ENCODE data around the gene SLC10A4. TPM values are rescaled to one million over a fixed set of nuclear protein-coding genes. Genes with fewer than 3 reads are reported as not detected.

SLC10A4 gene
- total and polyA plus RNA-seq, 8 donors: 0.42 TPM; not detected in 7

DNA sequence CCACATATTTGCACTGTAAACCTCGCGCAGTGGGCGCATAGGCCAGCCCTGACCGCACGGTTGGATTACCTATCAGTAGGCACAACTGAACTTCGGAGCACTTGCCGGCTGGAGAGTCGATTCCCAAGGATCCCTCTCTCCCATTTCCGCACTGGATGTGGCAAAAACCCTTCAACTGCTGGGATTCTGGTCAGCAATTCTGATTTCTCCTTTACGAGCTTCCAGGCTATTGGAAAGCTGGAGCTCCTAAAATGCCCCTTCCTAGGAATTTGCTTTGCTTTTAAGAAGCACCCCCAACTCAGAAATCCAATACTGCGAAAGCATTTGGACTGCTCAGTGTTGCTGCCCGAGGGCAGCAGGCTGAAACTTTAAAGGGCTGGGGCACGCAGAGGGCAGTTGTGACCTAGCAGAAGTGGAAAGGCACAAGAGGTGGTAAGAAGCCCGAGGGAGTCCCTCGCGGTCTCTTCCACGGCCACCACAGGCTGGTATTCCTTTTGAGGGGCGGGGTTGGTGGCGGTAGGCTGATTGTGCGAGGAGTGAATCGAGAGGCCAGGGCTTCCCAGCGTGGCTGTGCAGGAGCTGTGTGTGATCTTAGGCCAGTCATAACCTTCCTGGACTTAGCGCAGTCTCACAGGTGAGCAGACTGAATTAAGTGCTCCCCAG lies 8.5 kb downstream of the SLC10A4 start:
- no peak for ATAC-seq
- TF ChIP-seq, protein P1, sequence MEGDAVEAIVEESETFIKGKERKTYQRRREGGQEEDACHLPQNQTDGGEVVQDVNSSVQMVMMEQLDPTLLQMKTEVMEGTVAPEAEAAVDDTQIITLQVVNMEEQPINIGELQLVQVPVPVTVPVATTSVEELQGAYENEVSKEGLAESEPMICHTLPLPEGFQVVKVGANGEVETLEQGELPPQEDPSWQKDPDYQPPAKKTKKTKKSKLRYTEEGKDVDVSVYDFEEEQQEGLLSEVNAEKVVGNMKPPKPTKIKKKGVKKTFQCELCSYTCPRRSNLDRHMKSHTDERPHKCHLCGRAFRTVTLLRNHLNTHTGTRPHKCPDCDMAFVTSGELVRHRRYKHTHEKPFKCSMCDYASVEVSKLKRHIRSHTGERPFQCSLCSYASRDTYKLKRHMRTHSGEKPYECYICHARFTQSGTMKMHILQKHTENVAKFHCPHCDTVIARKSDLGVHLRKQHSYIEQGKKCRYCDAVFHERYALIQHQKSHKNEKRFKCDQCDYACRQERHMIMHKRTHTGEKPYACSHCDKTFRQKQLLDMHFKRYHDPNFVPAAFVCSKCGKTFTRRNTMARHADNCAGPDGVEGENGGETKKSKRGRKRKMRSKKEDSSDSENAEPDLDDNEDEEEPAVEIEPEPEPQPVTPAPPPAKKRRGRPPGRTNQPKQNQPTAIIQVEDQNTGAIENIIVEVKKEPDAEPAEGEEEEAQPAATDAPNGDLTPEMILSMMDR (IDR thresholded peaks at IDR 0.05): no peak
- H3K27ac ChIP-seq: no peak overlapping the region
- no peak for FAIRE-seq
- no peaks in the 10 kb centered on the region for H3K36me3 ChIP-seq
- H3K4me1 ChIP-seq: no peaks in the 10 kb centered on the region
- peaks cover 0 to 24% (median 3%) of the 10 kb centered on the region in 4 donors for H3K27me3 ChIP-seq
- intact Hi-C loops (cut with DNase I): no loop called here
- H3K9me3 ChIP-seq: no peaks in the 10 kb centered on the region
- WGBS, 2 donors: 67 to 71% methylated on average over 23 of the region's 23 CpGs
- no peak overlapping the region for H3K4me3 ChIP-seq
- no peak for DNase-seq

DNA sequence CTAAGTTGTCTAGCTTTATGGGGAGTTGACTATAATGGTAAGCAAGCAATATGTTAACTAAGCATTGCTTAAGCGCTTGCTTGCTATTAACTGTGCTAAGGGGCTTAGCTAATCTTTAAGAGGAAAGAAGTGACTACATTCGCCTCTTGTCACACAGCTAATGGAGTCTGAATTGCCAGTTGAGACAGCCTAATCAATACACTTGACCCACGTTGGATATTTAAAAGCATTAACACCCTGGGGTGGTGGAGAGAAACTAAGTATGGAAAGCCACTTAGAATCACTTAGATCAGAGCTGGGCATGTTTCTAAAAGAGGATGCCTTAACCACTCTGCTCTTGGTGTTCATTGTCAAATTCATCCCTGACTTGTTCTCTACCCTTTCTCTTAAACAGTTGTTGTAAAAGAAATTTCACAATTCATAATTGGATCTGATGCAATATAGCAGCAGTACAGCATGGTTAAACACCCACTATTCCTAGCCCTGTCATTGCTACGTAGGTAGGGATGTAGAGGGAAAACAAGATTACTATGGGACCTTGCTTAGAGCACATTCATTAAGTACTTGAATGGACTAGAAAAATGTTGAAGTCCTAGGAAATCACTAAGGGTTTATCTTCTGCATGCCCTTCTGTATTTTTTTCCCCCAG lies 10.4 kb downstream of the SLC10A4 start:
- no peaks in the 10 kb centered on the region for H3K36me3 ChIP-seq
- H3K4me3 ChIP-seq: no peak overlapping the region
- H3K9me3 ChIP-seq: no peaks in the 10 kb centered on the region
- FAIRE-seq (no peak), ATAC-seq (no peak), DNase-seq (no peak)
- intact Hi-C loops (cut with DNase I): no loop called here
- WGBS, 2 donors: 70 to 73% methylated on average over 4 of the region's 4 CpGs
- H3K4me1 ChIP-seq: no peaks in the 10 kb centered on the region
- H3K27ac ChIP-seq: no peak overlapping the region
- peaks cover 0 to 21% (median 3%) of the 10 kb centered on the region in 4 donors for H3K27me3 ChIP-seq
- TF ChIP-seq, protein P1 (IDR thresholded peaks at IDR 0.05): no peak

DNA sequence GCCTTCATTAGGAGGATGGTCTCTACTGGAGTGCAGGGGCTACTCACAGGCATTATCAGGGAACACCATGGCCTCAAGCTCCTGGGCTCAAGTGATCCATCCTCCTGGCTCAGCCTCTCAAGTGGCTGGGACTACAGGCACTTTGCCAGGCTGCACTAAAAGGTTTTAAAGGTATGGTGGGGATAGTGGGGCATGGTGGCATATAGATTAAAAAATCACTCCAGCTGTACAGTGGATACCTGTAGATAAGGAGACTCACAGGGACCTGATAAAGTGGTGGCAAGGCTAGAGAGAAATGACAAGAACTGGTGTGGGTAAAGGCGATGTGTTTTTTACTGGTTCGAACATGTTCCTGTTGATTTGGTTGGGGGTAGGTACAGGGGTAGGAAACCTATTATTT lies 12.8 kb downstream of the SLC10A4 start:
- intact Hi-C loops (cut with DNase I): no loop called here
- 95 to 98% methylated on average over 2 of the region's 2 CpGs for WGBS, 2 donors
- no peak for DNase-seq
- H3K27ac ChIP-seq: no peak overlapping the region
- TF ChIP-seq, protein P1 (IDR thresholded peaks at IDR 0.05): no peak
- H3K4me1 ChIP-seq: no peaks in the 10 kb centered on the region
- peaks cover 0 to 19% (median 0%) of the 10 kb centered on the region in 3 donors for H3K36me3 ChIP-seq
- H3K9me3 ChIP-seq: no peaks in the 10 kb centered on the region
- no peak overlapping the region for H3K4me3 ChIP-seq
- peaks cover 0 to 7% (median 0%) of the 10 kb centered on the region in 4 donors for H3K27me3 ChIP-seq
- FAIRE-seq: no peak
- no peak for ATAC-seq

DNA sequence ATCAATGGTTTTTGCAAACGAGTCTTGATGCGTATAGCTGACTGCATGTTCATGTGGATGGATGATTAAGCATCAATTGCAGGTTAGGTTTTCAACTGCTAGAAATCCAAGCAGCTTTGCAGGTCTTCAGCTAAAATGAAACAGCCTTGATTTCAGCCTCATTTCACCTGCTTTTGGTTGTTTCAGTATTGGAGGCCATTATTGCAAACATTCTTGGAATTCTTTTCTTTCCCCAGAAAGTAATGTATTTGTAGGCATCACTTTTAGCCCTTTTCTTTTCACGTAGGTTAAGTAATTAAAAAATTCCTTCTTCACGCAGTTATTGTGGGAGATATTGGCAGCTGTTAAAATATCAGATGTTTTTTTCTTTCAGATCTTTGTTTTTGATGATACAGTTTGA lies 15.8 kb downstream of the SLC10A4 start:
- H3K27ac ChIP-seq: no peak overlapping the region
- no peak for FAIRE-seq
- intact Hi-C loops (cut with DNase I): no loop called here
- ATAC-seq: no peak
- 78 to 80% methylated on average over 4 of the region's 4 CpGs for WGBS, 2 donors
- no peak for DNase-seq
- H3K4me1 ChIP-seq: no peaks in the 10 kb centered on the region
- peaks cover 0 to 25% (median 0%) of the 10 kb centered on the region in 3 donors for H3K36me3 ChIP-seq
- no peaks in the 10 kb centered on the region for H3K27me3 ChIP-seq
- no peaks in the 10 kb centered on the region for H3K9me3 ChIP-seq
- TF ChIP-seq, protein P1 (IDR thresholded peaks at IDR 0.05): no peak
- H3K4me3 ChIP-seq: no peak overlapping the region

DNA sequence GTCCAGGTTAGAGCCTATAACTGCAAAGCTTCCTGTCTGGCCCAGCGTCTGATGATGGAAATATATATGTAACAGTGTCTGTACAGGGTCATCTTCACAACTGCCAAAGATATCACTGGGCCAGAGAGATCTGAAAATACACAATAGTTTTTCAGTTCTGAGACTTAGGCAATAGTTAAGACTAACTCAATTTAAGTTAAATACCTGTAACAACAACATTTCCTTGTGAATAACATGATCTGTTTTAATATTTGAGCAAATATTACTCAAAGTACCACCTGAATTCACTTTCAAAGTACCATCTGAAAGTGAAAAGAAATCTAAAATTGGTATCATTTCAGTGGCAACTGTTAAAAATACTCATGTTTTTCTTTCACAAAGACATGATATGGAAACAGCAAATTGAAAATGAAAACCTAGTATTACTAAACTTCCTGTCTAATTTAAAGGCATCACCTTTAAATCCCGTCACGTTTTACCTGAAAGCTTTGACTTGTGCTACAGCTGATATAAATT lies 16.5 kb downstream of the SLC10A4 start:
- FAIRE-seq (no peak), DNase-seq (no peak), ATAC-seq (no peak)
- WGBS, 2 donors: 89 to 91% methylated on average over 3 of the region's 3 CpGs
- Histone ChIP-seq H3K4me1 (no peaks in the 10 kb centered on the region), H3K27ac (no peak overlapping the region), H3K9me3 (no peaks in the 10 kb centered on the region), H3K4me3 (no peak overlapping the region), H3K36me3 (peaks cover 0 to 25% (median 0%) of the 10 kb centered on the region in 3 donors), H3K27me3 (no peaks in the 10 kb centered on the region)
- TF ChIP-seq, protein P1 (IDR thresholded peaks at IDR 0.05): no peak
- intact Hi-C loops (cut with DNase I): no loop called here
